GM11168 (cell line): ENCODE data around the gene PACS2.
"Not testable (repeated sequence)": the region's sequence is repeated elsewhere in the genome, so short reads cannot be mapped to it uniquely, and the experiment has no call there.

Experiments used
- in situ Hi-C: fragments of 300-500 bp; cut with MboI; formaldehyde crosslinking; loops from one replicate; pipeline ENCODE4 v1.12.0; 2022; ENCODE audit warnings: low sequenced_read_pairs; ENCODE audit not compliant: unreplicated experiment

Gene PACS2

DNA sequence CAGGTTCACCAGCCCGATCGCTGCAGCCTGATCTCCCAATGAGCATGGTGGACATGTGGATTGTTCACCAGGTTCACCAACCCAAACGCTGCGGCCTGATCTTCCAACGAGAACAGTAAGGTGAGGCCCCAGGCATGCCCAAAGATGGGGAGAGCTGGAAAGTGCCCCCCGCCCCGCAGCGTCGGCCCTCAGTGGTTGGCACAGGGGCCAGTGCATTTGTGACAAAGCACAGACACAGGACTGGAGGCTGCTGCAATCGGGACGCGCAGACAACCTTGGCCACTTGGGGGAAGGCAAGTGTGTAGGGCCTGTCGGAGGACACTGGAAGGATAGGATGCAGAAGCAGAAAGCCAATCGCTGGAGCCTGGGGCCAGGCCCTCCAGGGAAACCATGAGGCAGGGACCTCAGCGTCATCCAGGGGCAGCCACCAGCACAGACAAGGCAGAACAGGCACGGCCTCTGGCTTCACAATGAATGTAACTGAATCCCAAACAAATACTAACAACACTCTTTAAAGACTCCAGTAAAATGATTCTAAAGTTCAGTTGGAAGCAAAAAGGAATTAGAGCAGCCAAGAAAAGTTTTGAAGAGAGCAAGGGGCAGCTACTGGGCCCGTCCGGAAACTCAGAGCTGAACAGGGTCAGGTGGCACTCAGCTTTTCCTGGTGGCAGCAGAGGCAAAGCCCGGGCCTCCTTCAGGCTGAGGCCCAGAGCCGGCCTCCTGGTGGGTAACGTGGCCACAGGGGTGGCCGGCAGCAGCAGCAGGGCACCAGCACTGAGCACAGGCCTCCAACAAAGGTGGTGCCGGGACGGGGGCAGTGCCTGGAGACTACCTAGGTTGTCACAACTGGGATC, 27.1 kb upstream of the PACS2 start:
- in situ Hi-C loops, result no loop called here

DNA sequence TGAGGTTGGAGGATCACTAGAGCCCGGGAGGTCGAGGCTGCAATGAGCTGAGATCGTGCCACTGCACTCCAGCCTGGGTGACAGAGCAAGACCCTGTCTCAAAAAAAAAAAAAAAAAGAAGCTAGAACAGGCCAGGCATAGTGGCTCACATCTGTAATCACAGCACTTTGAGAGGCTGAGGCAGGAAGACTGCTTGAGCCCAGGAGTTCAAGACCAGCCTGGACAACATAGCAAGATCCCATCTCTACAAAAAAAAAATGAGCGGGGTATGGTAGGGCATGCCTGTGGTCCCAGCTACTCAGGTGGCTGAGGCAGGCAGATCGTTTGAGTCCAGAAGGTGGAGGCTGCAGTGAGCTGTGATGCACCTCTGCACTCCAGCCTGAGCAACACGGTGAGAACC, 25.6 kb upstream of the PACS2 start:
- in situ Hi-C loops, result not testable (repeated sequence)

DNA sequence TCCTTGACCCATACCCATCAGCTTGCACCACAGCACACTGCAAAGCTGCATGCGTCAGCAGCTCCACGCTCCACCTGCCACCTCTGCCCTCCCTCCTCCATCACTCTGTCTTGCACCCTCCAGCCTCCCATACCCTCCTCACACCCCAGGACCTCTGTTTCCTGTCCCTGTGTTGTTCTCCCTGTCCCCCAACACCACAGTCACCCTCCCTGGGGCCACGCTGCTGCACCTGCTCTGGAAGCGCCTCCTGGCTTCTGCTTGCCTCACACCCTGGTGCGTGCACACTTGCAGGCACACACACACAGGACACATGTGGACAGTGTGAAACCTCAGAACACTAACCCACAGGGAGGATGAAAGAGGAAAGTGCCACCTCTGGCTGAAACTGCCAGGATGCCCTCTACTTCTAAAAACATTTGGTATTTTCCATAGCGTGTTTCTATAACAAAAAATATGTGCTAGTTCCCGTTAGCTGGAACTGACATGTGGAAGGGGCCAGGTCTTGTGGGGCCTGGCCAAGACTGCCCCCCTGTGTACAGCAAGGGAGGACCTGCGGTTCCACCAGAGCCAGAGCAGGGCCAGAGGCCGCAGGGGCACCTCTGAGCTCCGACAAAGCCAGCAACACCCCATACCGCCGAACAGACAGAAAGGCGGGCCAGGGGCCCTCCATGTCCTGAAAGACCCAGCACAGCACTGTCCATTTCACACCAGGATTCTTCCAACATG, 23.8 kb upstream of the PACS2 start:
- in situ Hi-C loops, result no loop called here

DNA sequence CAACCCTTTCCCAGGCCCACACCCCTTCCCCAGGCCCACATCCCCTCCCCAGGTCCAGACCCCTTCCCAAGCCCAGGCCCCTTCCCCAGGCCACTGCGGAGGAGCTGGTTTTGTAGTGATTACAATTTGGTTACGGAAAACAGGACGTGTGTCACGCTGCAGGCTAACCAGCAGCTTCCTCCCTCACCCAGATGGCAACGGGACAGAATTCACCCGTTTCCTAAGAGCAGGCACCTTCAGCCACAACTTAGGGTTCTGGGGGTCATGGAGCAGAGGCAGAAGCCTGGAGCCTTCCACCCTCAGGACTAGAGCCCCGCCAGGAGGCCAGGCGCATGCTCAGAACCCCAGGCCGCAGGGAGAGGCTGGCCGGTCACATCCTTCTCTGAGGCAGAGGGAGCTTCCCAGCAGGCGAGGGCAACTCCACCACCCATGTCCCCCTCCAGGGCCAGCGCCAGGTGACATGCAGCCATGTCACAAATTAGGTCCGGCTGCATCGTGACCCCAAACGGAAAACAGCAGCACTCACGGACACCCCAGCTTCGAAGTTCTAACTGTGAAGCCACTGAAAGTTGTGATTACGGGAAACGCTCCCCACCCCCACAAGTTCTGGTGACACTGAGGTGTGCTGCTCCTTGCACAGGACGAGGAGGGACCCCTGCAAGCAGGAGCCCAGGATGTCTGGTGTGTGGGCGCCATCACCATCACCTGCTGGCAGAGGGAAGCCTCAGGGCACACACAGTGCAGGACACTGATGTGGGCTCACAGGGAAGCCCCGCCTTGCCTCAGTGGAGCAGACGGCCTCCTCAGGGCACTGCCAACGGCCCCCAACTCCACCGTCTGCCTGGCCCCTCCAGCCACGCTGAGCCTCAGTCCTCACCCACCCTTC, 21.5 kb upstream of the PACS2 start:
- in situ Hi-C loops, result no loop called here

DNA sequence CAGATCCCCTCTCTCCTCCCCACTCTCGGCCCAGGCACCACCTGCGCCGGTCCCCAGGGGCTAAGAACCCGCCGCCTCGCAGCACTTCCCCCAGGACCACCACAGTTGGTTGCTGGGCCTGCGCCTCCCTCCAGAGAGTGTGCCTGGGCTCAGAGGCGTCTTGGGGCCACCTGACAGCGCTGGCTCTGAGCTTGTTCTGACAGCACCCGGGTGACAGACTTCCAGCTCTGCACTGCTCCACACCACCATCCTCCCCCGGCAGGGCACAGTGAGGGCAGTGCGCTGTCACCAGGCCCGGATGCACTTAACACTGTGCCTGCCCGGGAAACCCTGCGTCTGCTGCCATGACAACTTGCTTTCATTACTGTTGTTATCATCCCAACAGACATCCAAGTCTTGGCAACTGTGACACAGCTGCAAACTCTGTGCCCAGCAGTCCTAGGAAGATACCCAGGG, 20.4 kb upstream of the PACS2 start:
- in situ Hi-C loops, result no loop called here

GRCh38 chr14:105297311-105297710, 17.2 kb upstream of the PACS2 start:
- in situ Hi-C loops, result not testable (repeated sequence)

GRCh38 chr14:105299654-105300541, 14.7 kb upstream of the PACS2 start:
- in situ Hi-C loops, result no loop called here

DNA sequence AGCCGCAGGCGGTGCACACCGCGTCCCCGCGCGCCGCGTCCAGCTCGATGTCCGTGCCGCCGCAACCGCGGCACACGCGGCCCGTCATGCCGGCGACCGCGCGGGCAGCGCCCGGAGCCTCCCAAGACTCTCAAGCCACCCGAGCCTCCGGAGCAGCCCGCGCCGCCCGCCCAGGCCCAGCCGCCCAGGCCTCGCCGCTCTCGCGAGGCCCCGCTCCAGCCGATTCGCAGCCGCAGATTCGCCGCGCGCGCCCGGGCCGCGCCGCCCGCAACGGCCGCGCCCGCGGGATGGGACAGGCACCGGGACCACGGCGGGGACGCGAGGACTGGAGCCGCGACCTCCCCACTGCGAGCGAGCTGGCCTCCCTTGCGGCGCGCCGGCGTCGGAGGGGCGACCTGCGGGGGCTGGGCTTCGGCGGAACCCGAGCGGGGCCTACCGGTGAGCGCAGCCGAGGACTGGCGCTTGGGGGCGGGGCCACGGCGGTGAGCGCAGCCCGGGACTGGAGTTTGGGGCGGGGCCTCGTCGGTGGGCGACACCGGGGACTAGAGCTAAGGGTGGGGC, 13.9 kb upstream of the PACS2 start, which contains the start of gene BRF1:
TSS of gene BRF1 (minus strand) at position 460 of the 561 bp plus-strand sequence. CDS start at position 88, 372 bp downstream.
- in situ Hi-C loops, result no loop called here

GRCh38 chr14:105301103-105301914, 13.2 kb upstream of the PACS2 start:
- in situ Hi-C loops, result no loop called here

DNA sequence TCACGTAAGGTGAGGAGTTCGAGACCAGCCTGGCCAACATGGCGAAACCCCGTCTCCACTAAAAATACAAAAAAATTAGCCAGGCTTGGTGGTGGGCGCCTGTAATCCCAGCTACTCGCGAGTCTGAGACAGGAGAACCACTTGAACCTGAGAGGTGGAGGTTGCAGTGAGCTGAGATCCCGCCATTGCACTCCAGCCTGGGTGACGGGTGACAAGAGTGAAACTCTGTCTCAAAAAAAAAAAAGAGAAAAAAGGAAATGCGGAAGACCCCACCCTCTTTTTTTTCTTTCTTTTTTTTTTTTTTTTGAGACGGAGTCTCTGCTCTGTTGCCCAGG, 12.7 kb upstream of the PACS2 start:
- in situ Hi-C loops, result not testable (repeated sequence)

- in situ Hi-C loops, result no loop called here
These were observed 10.6 kb upstream of the PACS2 start for GRCh38 chr14:105303949-105304348.

GRCh38 chr14:105304565-105304964, 10.0 kb upstream of the PACS2 start:
- in situ Hi-C loops, result no loop called here

- in situ Hi-C loops, result no loop called here
These were observed 9.2 kb upstream of the PACS2 start for GRCh38 chr14:105305345-105305744.

GRCh38 chr14:105305791-105306190, 8.8 kb upstream of the PACS2 start:
- in situ Hi-C loops, result no loop called here

- in situ Hi-C loops, result no loop called here
These were observed 7.4 kb upstream of the PACS2 start for GRCh38 chr14:105307052-105307727.

- in situ Hi-C loops, result no loop called here
These were observed 5.2 kb upstream of the PACS2 start for GRCh38 chr14:105309371-105309770.

GRCh38 chr14:105311838-105312237, 2.7 kb upstream of the PACS2 start:
- in situ Hi-C loops, result no loop called here

GRCh38 chr14:105312973-105313372, 1.6 kb upstream of the PACS2 start:
- in situ Hi-C loops, result no loop called here
